Measurements from ENCODE around the gene EMC9. TPM values are rescaled to one million over a fixed set of nuclear protein-coding genes. Genes with fewer than 3 reads are reported as not detected.

The EMC9 gene
- polyA plus RNA-seq, 1 of the 3 experiments (the other 2 are of a cell fraction) = 19.3 TPM

GRCh38 chr14:24177891-24178290, 36.5 kb upstream of the EMC9 start (continued):
- no peak for TF ChIP-seq EZH2phosphoT487 (IDR thresholded peaks at IDR 0.05; ENCODE audit: borderline replicate concordance, low read depth)
- no peak for TF ChIP-seq NFIC (IDR thresholded peaks at IDR 0.05; ENCODE audit: borderline replicate concordance)
- TF ChIP-seq FOXM1 (IDR thresholded peaks at IDR 0.05; ENCODE audit: low read depth) = no peak
- TF ChIP-seq RAD21 (IDR thresholded peaks at IDR 0.05; ENCODE audit: low read length) = no peak
- TF ChIP-seq RXRA (IDR thresholded peaks at IDR 0.05; ENCODE audit: borderline replicate concordance, low read depth) = no peak
- no peak for TF ChIP-seq SMC3 (IDR thresholded peaks at IDR 0.05; ENCODE audit: low read depth, low read length)

GRCh38 chr14:24177041-24177825, 35.8 kb upstream of the EMC9 start:
- no peaks in the 10 kb centered on the region for H4K20me1 ChIP-seq (ENCODE audit: insufficient read depth)
- 87% methylated on average over 11 of the region's 12 CpGs for WGBS (ENCODE audit: low lambda C conversion rate)
- no peak overlapping the region for H3K4me2 ChIP-seq
- CTCF ChIA-PET = interaction anchor here (0.9 to 2.0 kb wide), 4 partner anchors 16 to 238 kb away, joined by 3 to 11 read pairs (median 3); partner anchors contain the start of genes IRF9 and TM9SF1
- TF ChIP-seq FOSL2 (IDR thresholded peaks at IDR 0.05; ENCODE audit: borderline replicate concordance, low read depth) (no peak), GATA2 (CRISPR knock-in tag; IDR thresholded peaks at IDR 0.05) (no peak), RCOR1 (IDR thresholded peaks at IDR 0.05; ENCODE audit: low read length) (no peak), GABPA (IDR thresholded peaks at IDR 0.05; ENCODE audit: low read depth) (no peak), NFIC (IDR thresholded peaks at IDR 0.05; ENCODE audit: borderline replicate concordance) (no peak), RXRA (IDR thresholded peaks at IDR 0.05; ENCODE audit: borderline replicate concordance, low read depth) (no peak), FOXM1 (IDR thresholded peaks at IDR 0.05; ENCODE audit: low read depth) (no peak), POLR2AphosphoS5 (IDR thresholded peaks at IDR 0.05; ENCODE audit: low read depth, low read length) (no peak), CTCF (IDR thresholded peaks at IDR 0.05) (no peak)
- peaks cover 0 to 20% of the 10 kb centered on the region in 2 experiments; a peak in 2 of 4 replicates for H3K4me1 ChIP-seq (ENCODE audit: control insufficient read depth in 1 of 2, insufficient read depth in 2 of 2, low read depth in 1 of 2, low read length in 1 of 2)
- H3K27me3 ChIP-seq (ENCODE audit: insufficient read depth) = no peaks in the 10 kb centered on the region
- POLR2A ChIA-PET = interaction anchor here (0.9 to 1.8 kb wide), 2 partner anchors 10 to 36 kb away, joined by 4 to 10 read pairs; partner anchors contain the start of genes CHMP4A and IPO4
- no peak overlapping the region; a peak in 1 of 4 replicates for H3K27ac ChIP-seq (ENCODE audit: low read depth in 2 of 2, low read length in 1 of 2)
- peaks cover 11% of the 10 kb centered on the region for H3F3A ChIP-seq (replicated peaks; ENCODE audit: insufficient read depth)
- H3K9me3 ChIP-seq = no peaks in the 10 kb centered on the region
- H3K9ac ChIP-seq = no peak overlapping the region
- H3K36me3 ChIP-seq (replicated peaks in 1 of 2; ENCODE audit: control insufficient read depth in 1 of 2, insufficient read depth in 2 of 2, low read length in 1 of 2) = peaks cover 4 to 53% of the 10 kb centered on the region in 2 experiments
- H2AFZ ChIP-seq (ENCODE audit: low read depth) = no peak overlapping the region
- no peaks in the 10 kb centered on the region for H3K79me2 ChIP-seq (ENCODE audit: insufficient read depth)
- DNase-seq = no peak
- H3K4me3 ChIP-seq (ENCODE audit: low read depth in 2 of 2, low read length in 1 of 2) = no peak overlapping the region
- H3K9me2 ChIP-seq = no peaks in the 10 kb centered on the region

- H3K27me3 ChIP-seq (ENCODE audit: insufficient read depth) = no peaks in the 10 kb centered on the region
- H3K9ac ChIP-seq = no peak overlapping the region
- no peak overlapping the region; a peak in 1 of 4 replicates for H3K27ac ChIP-seq (ENCODE audit: low read depth in 2 of 2, low read length in 1 of 2)
- WGBS (ENCODE audit: low lambda C conversion rate) = 100% methylated on average over 5 of the region's 5 CpGs
- no peaks in the 10 kb centered on the region for H3K79me2 ChIP-seq (ENCODE audit: insufficient read depth)
- H2AFZ ChIP-seq (ENCODE audit: low read depth) = no peak overlapping the region
- POLR2A ChIA-PET = interaction anchor here (1.8 kb wide), 1 partner anchor 11 kb away, joined by 10 read pairs; the partner anchor contains the start of gene IPO4
- H3K36me3 ChIP-seq (replicated peaks in 1 of 2; ENCODE audit: control insufficient read depth in 1 of 2, insufficient read depth in 2 of 2, low read length in 1 of 2) = peaks cover 4 to 46% of the 10 kb centered on the region in 2 experiments
- H3K9me2 ChIP-seq = no peaks in the 10 kb centered on the region
- H4K20me1 ChIP-seq (ENCODE audit: insufficient read depth) = no peaks in the 10 kb centered on the region
- H3K4me2 ChIP-seq = no peak overlapping the region
- no peak for DNase-seq
- peaks cover 11% of the 10 kb centered on the region for H3F3A ChIP-seq (replicated peaks; ENCODE audit: insufficient read depth)
- H3K9me3 ChIP-seq = no peaks in the 10 kb centered on the region
- CTCF ChIA-PET = interaction anchor here (0.9 kb wide), 2 partner anchors 15 to 238 kb away, joined by 3 read pairs; partner anchors contain the start of gene IRF9
- H3K4me1 ChIP-seq (ENCODE audit: control insufficient read depth in 1 of 2, insufficient read depth in 2 of 2, low read depth in 1 of 2, low read length in 1 of 2) = peaks cover 0 to 20% of the 10 kb centered on the region in 2 experiments; a peak in 2 of 4 replicates
- H3K4me3 ChIP-seq (ENCODE audit: low read depth in 2 of 2, low read length in 1 of 2) = no peak overlapping the region
- TF ChIP-seq YY1 (IDR thresholded peaks at IDR 0.05; ENCODE audit: low read depth) (no peak), RAD21 (IDR thresholded peaks at IDR 0.05; ENCODE audit: low read length) (no peak), NRF1 (IDR thresholded peaks at IDR 0.05; ENCODE audit: low read depth, low read length) (no peak), MEF2A (IDR thresholded peaks at IDR 0.05; ENCODE audit: borderline replicate concordance, low read depth) (no peak), GABPA (IDR thresholded peaks at IDR 0.05; ENCODE audit: low read depth) (no peak), FOXJ3 (CRISPR knock-in tag; IDR thresholded peaks at IDR 0.05) (no peak), GATA2 (CRISPR knock-in tag; IDR thresholded peaks at IDR 0.05) (no peak), USF1 (IDR thresholded peaks at IDR 0.05; ENCODE audit: borderline replicate concordance, low read depth) (no peak), ZBTB33 (IDR thresholded peaks at IDR 0.05; ENCODE audit: borderline replicate concordance, low read depth) (no peak), RXRA (IDR thresholded peaks at IDR 0.05; ENCODE audit: borderline replicate concordance, low read depth) (no peak), TAF1 (IDR thresholded peaks at IDR 0.05; ENCODE audit: borderline replicate concordance, low read depth, low read length) (no peak), FOXM1 (IDR thresholded peaks at IDR 0.05; ENCODE audit: low read depth) (no peak)
These were observed 35.2 kb upstream of the EMC9 start for GRCh38 chr14:24176599-24176998.
